ENCODE measurements around the gene SNAI3. TPM values are rescaled to one million over a fixed set of nuclear protein-coding genes. Genes with fewer than 3 reads are reported as not detected.

SNAI3 gene
- total RNA-seq, 1 donor from 2014 or later, result 1.2 TPM

DNA sequence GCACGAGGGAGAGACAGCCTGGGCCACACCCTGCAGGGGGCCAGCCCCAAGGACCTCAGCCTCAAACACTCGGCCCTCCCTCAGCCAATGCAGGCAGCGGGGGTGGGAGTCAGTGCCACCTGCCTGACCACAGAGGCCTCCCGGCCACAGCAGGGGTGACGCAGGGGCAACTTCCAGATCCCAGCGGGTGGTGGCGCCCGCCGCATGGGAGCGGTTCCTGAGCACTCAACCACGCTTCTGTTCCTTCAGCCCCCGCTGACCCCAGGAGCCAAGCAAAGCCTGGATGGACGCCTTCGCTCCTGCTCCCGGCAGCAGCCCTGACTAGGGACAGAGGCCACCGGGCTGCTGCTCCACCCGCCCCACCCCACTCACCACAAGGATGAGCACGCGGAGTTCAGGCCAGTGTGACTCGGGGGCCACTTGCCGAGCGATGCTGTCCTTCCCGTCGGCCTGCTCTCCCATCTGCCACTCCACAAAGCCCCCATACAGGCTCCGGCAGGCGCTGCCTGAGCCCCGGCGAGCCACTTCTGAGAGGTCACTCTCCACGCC lies 30.5 kb downstream of the SNAI3 start:
- no peak for DNase-seq (ENCODE audit: low spot score, unreplicated experiment)
- Mint-ChIP-seq H3K9me3 (ENCODE audit: low read depth) (no peaks in the 10 kb centered on the region), H3K36me3 (ENCODE audit: insufficient read depth) (peaks cover 9% of the 10 kb centered on the region), H3K27me3 (no peaks in the 10 kb centered on the region), H3K4me3 (ENCODE audit: low read depth) (no peak overlapping the region), H3K27ac (no peak overlapping the region), H3K4me1 (ENCODE audit: low read depth) (no peaks in the 10 kb centered on the region)
- TF ChIP-seq, protein P1, sequence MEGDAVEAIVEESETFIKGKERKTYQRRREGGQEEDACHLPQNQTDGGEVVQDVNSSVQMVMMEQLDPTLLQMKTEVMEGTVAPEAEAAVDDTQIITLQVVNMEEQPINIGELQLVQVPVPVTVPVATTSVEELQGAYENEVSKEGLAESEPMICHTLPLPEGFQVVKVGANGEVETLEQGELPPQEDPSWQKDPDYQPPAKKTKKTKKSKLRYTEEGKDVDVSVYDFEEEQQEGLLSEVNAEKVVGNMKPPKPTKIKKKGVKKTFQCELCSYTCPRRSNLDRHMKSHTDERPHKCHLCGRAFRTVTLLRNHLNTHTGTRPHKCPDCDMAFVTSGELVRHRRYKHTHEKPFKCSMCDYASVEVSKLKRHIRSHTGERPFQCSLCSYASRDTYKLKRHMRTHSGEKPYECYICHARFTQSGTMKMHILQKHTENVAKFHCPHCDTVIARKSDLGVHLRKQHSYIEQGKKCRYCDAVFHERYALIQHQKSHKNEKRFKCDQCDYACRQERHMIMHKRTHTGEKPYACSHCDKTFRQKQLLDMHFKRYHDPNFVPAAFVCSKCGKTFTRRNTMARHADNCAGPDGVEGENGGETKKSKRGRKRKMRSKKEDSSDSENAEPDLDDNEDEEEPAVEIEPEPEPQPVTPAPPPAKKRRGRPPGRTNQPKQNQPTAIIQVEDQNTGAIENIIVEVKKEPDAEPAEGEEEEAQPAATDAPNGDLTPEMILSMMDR (IDR thresholded peaks at IDR 0.05; ENCODE audit: unreplicated experiment), result no peak

DNA sequence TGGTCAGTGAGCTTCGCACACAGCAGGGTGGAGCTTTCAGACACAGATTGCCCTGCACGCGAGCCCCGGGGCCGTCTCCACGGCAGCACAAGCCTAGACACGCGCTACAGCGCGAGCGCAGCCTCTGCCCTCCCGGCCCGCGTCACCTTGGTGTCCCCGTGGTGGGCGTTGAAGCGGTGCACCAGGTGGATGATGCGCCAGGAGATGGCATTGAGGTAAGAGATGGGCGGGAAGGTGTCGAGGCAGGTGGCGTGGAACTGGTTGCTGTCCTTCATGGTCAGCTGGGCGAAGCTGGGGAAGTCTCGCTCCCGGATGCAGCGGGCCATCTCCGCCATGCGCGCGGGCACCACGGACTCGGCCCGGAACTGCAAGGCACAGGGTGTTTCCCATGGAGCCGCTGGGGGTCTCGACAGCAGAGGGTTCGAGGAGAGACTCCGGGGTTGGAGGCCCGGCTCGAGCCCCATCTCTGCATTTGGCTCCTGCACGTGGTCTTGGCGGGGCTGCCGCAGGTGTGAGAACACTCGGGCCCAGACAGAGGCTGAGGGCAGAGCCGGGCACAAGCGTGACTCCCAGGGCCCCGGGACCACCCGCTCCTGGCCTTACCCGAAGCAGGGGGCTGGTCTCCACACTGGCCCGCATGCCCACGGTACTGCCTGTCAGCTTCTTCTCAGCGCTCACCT lies 31.1 kb downstream of the SNAI3 start:
- Mint-ChIP-seq H3K27me3 (no peaks in the 10 kb centered on the region), H3K4me3 (ENCODE audit: low read depth) (no peak overlapping the region), H3K9me3 (ENCODE audit: low read depth) (no peaks in the 10 kb centered on the region), H3K27ac (no peak overlapping the region), H3K4me1 (ENCODE audit: low read depth) (no peaks in the 10 kb centered on the region), H3K36me3 (ENCODE audit: insufficient read depth) (peaks cover 8% of the 10 kb centered on the region)
- TF ChIP-seq, protein P1 (IDR thresholded peaks at IDR 0.05; ENCODE audit: unreplicated experiment), result no peak
- DNase-seq (ENCODE audit: low spot score, unreplicated experiment), result no peak

DNA sequence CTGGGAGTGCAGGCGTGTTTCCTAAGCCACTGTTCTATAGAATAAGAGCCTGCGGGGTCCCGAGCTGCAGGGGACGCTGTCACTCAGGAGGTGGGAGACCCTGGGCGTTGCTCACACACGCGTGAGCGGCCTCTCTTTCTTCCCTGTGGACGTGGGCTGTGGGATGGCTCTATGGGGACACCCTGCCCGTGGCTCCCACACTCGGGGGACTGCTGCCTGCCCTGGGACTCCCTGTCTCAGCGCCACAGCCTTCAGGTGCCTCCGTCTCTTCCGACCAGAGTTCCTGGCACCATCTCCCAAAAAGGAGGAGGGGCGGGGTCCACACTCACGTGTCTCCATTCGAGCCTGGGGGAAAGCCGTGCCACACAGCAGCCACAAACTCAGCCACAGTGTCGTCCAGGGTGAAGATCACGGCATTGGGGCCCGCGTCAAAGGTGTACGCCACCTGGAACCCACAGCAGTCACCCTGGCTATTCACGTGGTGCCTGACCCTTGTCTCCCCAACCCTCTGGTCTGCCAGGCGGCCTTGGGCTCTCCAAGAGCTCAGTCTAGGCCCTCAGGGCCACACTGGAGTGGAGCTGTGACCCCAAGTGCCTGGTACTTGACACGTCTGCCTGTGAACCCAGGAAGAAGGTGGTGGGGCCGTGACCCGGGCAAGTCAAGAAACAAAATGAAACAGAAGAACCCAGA lies 31.8 kb downstream of the SNAI3 start:
- no peak overlapping the region for H3K27ac Mint-ChIP-seq
- no peak for DNase-seq (ENCODE audit: low spot score, unreplicated experiment)
- H3K27me3 Mint-ChIP-seq, result no peaks in the 10 kb centered on the region
- TF ChIP-seq, protein P1 (IDR thresholded peaks at IDR 0.05; ENCODE audit: unreplicated experiment), result no peak
- H3K4me3 Mint-ChIP-seq (ENCODE audit: low read depth), result no peak overlapping the region
- peaks cover 7% of the 10 kb centered on the region for H3K36me3 Mint-ChIP-seq (ENCODE audit: insufficient read depth)
- H3K4me1 Mint-ChIP-seq (ENCODE audit: low read depth), result no peaks in the 10 kb centered on the region
- H3K9me3 Mint-ChIP-seq (ENCODE audit: low read depth), result no peaks in the 10 kb centered on the region

DNA sequence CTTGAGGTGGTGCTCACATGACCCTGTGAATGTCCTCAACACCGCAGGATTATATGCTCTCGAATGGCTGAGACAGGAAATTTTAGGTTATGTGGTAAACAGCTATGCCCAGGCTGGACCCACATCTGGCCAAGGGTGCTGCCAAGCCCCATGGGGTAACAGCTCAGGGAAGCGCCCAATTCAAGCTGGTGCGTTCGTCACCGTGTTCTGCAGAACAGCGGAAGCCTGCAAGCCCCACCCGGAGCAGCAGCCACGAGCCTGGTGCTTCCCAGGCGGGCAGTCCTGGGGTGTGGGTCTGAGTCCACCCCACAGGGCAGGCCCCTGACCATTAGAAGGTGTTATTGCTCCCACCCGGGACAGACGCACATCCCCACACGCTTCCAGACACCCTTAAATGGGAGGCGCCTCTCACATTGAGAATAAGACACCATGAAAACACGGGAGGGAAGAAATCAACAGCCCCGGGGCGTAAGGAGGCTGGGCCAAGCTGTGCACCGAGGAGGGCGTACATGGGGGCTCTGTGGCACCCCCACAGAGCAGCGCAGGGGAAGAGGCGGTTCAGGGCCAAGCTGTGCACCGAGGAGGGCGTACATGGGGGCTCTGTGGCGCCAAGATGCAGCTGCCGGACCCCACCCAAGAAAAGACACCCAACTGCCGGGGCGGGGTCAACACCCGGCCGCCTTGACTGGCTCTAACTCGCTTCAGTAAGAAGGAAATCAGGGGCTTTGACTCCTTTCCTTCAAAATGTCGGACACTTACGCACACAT lies 32.5 kb downstream of the SNAI3 start:
- TF ChIP-seq, protein P1 (IDR thresholded peaks at IDR 0.05; ENCODE audit: unreplicated experiment), result no peak
- Mint-ChIP-seq H3K4me3 (ENCODE audit: low read depth) (no peak overlapping the region), H3K27me3 (no peaks in the 10 kb centered on the region), H3K9me3 (ENCODE audit: low read depth) (no peaks in the 10 kb centered on the region), H3K27ac (no peak overlapping the region), H3K4me1 (ENCODE audit: low read depth) (peaks cover 4% of the 10 kb centered on the region), H3K36me3 (ENCODE audit: insufficient read depth) (peaks cover 8% of the 10 kb centered on the region)
- DNase-seq (ENCODE audit: low spot score, unreplicated experiment), result no peak

DNA sequence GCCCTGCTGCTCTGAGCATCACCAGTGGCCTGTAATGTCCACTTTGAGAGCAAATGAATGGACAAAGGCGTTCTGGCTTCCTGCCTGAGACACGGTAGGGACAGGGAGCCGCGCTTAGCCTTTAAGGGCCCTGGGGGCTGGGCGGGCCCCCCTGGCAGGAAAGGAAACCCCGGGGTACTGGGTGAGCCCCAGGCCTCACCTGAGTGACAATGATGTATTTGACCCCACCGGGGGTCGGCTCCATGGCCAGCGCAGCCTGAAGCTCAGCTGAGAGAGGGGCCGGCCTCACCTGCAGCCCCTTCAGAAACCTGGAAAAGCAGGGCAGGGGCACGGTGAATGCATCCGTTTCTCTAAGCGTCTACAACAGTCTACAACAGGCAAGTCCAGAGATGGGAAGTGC lies 33.2 kb downstream of the SNAI3 start:
- TF ChIP-seq, protein P1 (IDR thresholded peaks at IDR 0.05; ENCODE audit: unreplicated experiment), result no peak
- Mint-ChIP-seq H3K36me3 (ENCODE audit: insufficient read depth) (peaks cover 7% of the 10 kb centered on the region), H3K9me3 (ENCODE audit: low read depth) (no peaks in the 10 kb centered on the region), H3K27me3 (no peaks in the 10 kb centered on the region), H3K4me3 (ENCODE audit: low read depth) (no peak overlapping the region), H3K4me1 (ENCODE audit: low read depth) (peaks cover 4% of the 10 kb centered on the region), H3K27ac (no peak overlapping the region)
- DNase-seq (ENCODE audit: low spot score, unreplicated experiment), result no peak
